HS-5 (cell line): Measurements from ENCODE around the gene LYPD8.

Experiments
- DNase-seq: peaks from one replicate; pipeline ENCODE4 v3.0.0-alpha.2; 2012; ENCODE audit warnings: low read depth

The LYPD8 gene

DNA sequence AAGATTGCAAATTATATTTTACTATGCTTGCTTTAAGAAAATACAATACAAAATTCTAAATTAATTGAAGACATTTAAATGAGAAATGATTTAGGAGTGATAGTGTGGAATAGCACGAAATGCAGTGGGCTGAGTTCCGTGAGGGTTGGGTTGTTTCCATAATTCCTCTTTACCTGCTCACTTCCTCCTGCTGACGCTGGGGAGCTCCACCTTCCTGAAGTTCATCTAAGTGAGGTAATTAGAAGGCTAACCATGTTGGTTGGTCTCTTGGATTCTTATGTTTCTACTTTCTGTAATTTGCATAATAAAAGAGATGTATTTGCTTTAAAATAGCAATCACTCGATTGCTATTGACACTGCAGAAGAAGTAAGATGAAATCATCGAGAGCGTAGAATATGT, 57.7 kb downstream of the LYPD8 start:
- DNase-seq: no peak

DNA sequence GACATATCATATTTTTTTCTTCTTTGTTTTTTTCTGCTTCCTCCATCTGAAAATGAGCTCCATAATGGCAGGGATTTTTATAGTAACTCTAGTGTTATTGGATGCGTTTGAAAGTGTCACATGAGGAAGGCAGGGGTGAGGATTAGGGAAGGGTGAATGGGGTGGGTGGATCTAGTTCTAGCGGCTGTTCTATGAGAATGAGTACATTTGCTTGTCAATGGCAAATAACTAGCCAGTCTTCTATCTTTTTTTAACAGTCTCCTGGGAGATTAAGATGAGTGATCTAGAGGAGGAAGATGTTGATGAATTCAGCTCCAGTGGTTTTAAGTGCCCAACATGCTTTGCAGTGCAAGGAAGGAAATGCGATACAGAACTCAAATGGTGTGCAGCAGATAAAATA, 58.8 kb downstream of the LYPD8 start:
- no peak for DNase-seq

DNA sequence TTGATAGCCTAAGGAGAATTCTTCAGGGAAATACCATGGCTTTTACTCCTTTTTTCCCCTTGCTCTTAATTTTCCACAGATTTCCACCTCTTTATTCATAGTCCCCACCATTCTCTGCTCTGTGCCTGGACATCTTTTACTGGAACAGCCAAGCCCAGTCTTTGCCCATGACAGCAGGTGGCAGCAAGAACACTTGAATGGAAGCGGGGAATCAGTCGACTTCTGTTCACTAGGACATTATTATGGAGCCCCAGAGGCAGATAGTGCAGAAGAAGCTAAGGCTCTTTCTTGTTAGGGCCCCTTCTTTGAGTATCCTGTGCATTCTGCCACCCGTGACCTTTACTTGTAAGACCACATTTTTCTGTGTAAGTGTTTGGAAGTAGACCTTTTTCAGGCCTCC, 59.3 kb downstream of the LYPD8 start:
- DNase-seq: no peak

DNA sequence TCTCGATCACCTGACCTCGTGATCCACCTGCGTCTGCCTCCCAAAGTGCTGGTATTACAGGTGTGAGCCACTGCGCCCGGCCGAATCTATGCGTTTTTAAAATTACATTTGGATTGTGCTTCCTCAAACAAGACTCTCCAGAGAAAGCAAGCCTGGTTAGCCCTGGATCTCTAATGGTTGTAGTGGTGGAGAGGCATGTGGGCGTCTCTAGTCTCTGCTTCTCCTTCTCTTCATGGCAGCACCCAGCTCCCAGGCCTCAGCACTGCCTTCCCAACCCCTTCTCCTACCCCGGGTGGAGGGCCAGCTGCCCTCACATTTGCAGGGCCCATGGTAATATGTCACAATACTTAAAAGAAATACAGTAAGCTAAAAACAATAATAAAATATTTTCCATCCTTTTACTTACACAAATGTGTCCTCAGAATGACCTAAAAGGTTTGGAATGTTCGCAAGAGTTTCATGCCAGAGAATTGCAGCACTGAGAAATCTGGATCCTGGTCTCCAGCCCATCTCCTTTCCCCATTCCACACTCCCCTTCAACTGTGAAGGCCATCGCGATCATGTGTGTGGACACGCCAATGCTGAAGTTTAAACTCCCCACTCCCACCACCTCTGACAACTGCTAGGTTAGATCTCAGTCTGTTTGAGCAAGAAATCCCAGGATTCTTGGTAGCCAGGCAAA, 60.0 kb downstream of the LYPD8 start:
- DNase-seq: peak; percentile 1

DNA sequence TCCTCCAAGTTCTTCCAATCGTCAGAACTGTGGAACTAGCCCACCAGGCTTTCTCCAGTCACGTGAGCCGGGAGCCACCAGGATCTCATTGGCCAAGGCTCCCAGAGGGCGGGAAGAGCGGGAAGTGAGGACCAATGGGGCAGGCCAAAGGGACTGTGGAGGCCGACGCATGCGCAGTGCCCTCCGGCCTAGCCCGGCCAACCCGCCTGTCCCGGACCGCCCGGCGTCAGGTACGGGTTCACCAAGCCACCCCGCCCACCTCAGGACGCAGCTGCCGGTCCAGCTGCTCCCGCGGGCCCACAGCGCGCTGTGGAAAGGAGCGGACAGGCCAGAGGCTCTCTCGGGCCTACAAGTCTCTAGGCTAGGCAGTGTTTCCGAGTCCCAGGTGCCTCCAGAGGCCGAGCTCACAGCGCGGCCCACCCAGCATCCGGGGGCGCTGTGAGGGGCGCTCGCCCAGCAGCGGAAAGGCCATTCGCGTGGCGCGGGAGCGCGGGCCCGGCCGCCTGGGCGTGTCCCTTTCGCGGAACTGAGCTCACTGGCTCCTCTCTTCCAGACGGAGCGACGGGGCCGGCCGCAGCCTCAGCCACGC, 63.9 kb downstream of the LYPD8 start:
- DNase-seq: no peak
